ENCODE results near the gene AKAP9. TPM values are rescaled to one million over a fixed set of nuclear protein-coding genes. Genes with fewer than 3 reads are reported as not detected.

AKAP9 gene
- total RNA-seq, 1 donor from 2014 or later = 37.6 TPM

DNA sequence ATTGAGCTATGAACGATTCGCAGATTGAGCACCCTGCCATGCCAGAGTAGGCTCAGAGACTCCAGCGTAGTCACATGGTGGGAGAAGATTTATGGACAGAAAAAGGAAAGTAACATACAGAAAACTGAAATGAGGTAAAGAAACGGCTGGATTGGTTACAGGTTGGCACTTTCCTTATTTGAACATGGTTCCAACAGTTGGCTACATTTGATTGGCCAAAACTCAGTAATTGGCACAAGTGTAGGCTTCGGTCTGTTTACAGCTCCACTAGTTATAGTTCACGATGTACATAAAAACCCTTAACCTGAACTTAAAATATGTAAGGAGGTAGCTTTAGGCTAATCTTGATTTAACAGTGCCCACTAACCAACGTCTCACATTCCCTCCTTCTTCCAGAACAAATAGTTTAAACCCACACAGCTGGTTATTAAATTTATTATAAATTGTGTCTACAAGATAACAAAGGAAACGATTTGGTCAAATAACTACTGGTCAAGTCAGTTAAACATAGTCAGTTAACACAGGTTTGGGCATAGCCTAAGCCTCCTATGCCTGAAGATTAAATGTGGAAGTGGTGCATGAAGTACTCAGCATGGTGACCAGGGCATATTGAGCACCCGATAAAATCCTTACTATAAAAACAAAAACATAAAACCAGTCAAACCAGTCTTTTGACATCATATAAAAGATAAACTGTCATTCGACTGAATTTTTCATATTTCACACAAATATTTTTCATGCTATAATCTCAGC, 42.2 kb upstream of the AKAP9 start:
- Mint-ChIP-seq H3K36me3 (ENCODE audit: low read depth, unreplicated experiment) (no peaks in the 10 kb centered on the region), H3K27me3 (ENCODE audit: unreplicated experiment) (no peaks in the 10 kb centered on the region), H3K9me3 (ENCODE audit: unreplicated experiment) (no peaks in the 10 kb centered on the region), H3K4me1 (ENCODE audit: unreplicated experiment) (no peaks in the 10 kb centered on the region), H3K27ac (ENCODE audit: unreplicated experiment) (no peak overlapping the region), H3K4me3 (ENCODE audit: unreplicated experiment) (no peak overlapping the region)
- DNase-seq (ENCODE audit: low spot score) = no peak
- TF ChIP-seq, protein P1, sequence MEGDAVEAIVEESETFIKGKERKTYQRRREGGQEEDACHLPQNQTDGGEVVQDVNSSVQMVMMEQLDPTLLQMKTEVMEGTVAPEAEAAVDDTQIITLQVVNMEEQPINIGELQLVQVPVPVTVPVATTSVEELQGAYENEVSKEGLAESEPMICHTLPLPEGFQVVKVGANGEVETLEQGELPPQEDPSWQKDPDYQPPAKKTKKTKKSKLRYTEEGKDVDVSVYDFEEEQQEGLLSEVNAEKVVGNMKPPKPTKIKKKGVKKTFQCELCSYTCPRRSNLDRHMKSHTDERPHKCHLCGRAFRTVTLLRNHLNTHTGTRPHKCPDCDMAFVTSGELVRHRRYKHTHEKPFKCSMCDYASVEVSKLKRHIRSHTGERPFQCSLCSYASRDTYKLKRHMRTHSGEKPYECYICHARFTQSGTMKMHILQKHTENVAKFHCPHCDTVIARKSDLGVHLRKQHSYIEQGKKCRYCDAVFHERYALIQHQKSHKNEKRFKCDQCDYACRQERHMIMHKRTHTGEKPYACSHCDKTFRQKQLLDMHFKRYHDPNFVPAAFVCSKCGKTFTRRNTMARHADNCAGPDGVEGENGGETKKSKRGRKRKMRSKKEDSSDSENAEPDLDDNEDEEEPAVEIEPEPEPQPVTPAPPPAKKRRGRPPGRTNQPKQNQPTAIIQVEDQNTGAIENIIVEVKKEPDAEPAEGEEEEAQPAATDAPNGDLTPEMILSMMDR (IDR thresholded peaks at IDR 0.05; ENCODE audit: unreplicated experiment) = no peak

DNA sequence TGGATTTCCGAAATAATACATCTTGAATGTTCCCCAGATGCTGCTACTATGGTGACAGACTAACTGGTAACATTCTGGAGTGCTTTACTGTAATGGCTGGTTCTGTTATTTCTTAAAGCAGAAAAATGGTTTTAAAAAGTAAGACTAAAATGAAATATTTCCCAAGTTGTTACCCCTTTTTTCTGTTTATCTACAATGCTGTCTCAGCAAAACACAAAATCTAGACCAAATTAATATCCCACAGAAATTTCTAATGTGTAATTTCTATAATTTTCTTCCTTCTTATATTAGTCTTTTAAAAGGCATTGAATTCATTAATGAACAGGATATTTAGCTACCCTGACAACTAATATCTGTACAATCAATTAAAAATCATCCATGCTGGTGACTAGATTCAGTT, 41.1 kb upstream of the AKAP9 start:
- Mint-ChIP-seq H3K4me3 (ENCODE audit: unreplicated experiment) (no peak overlapping the region), H3K36me3 (ENCODE audit: low read depth, unreplicated experiment) (no peaks in the 10 kb centered on the region), H3K27ac (ENCODE audit: unreplicated experiment) (no peak overlapping the region), H3K27me3 (ENCODE audit: unreplicated experiment) (no peaks in the 10 kb centered on the region), H3K4me1 (ENCODE audit: unreplicated experiment) (no peaks in the 10 kb centered on the region), H3K9me3 (ENCODE audit: unreplicated experiment) (no peaks in the 10 kb centered on the region)
- TF ChIP-seq, protein P1 (IDR thresholded peaks at IDR 0.05; ENCODE audit: unreplicated experiment) = no peak
- no peak for DNase-seq (ENCODE audit: low spot score)

- H3K9me3 Mint-ChIP-seq (ENCODE audit: unreplicated experiment) = no peaks in the 10 kb centered on the region
- no peak overlapping the region for H3K4me3 Mint-ChIP-seq (ENCODE audit: unreplicated experiment)
- no peak overlapping the region for H3K27ac Mint-ChIP-seq (ENCODE audit: unreplicated experiment)
- TF ChIP-seq, protein P1 (IDR thresholded peaks at IDR 0.05; ENCODE audit: unreplicated experiment) = no peak
- H3K36me3 Mint-ChIP-seq (ENCODE audit: low read depth, unreplicated experiment) = peaks cover 3% of the 10 kb centered on the region
- H3K4me1 Mint-ChIP-seq (ENCODE audit: unreplicated experiment) = peaks cover 7% of the 10 kb centered on the region
- no peak for DNase-seq (ENCODE audit: low spot score)
- H3K27me3 Mint-ChIP-seq (ENCODE audit: unreplicated experiment) = peaks cover 2% of the 10 kb centered on the region
These were observed 30.5 kb upstream of the AKAP9 start for GRCh38 chr7:91910171-91910570.

GRCh38 chr7:91911121-91911520, 29.5 kb upstream of the AKAP9 start:
- Mint-ChIP-seq H3K27ac (ENCODE audit: unreplicated experiment) (no peak overlapping the region), H3K27me3 (ENCODE audit: unreplicated experiment) (peaks cover 2% of the 10 kb centered on the region), H3K4me1 (ENCODE audit: unreplicated experiment) (peaks cover 7% of the 10 kb centered on the region), H3K9me3 (ENCODE audit: unreplicated experiment) (no peaks in the 10 kb centered on the region), H3K4me3 (ENCODE audit: unreplicated experiment) (no peak overlapping the region), H3K36me3 (ENCODE audit: low read depth, unreplicated experiment) (peaks cover 3% of the 10 kb centered on the region)
- DNase-seq (ENCODE audit: low spot score) = no peak
- TF ChIP-seq, protein P1 (IDR thresholded peaks at IDR 0.05; ENCODE audit: unreplicated experiment) = no peak

GRCh38 chr7:91912494-91912893, 28.2 kb upstream of the AKAP9 start:
- Mint-ChIP-seq H3K4me3 (ENCODE audit: unreplicated experiment) (no peak overlapping the region), H3K27me3 (ENCODE audit: unreplicated experiment) (peaks cover 2% of the 10 kb centered on the region), H3K9me3 (ENCODE audit: unreplicated experiment) (no peaks in the 10 kb centered on the region), H3K4me1 (ENCODE audit: unreplicated experiment) (peaks cover 7% of the 10 kb centered on the region), H3K36me3 (ENCODE audit: low read depth, unreplicated experiment) (peaks cover 3% of the 10 kb centered on the region), H3K27ac (ENCODE audit: unreplicated experiment) (no peak overlapping the region)
- TF ChIP-seq, protein P1 (IDR thresholded peaks at IDR 0.05; ENCODE audit: unreplicated experiment) = no peak
- DNase-seq (ENCODE audit: low spot score) = no peak

All from endothelial cell (in vitro differentiated cells).